HepG2 (cell line): ENCODE results near the gene TANGO2. TPM values are rescaled to one million over a fixed set of nuclear protein-coding genes. Genes with fewer than 3 reads are reported as not detected.

Source experiments
- ATAC-seq: fragments of 200-7000 bp; cut with Tn5 transposase; 3 replicates; pipeline ENCODE4 v1.9.1; 2020; ENCODE audit warnings: mild to moderate bottlenecking, moderate library complexity
- BruUV-seq: library from RNA; stranded (reverse); fragments of 400-500 nt; replicated peaks from 2 replicates; lab custom pipeline; 2021; lab: Mats Ljungman, UMichigan
- CTCF ChIA-PET: fragments of 300-600 bp; formaldehyde crosslinking; extraction: SDS; loops from one replicate; lab custom pipeline; 2021; ENCODE audit warnings: low total read pairs, inconsistent platforms, low intra/inter-chr PET ratio; lab: Yijun Ruan, JAX
- POLR2A ChIA-PET: fragments of 350-600 bp; sonication (Branson Sonifier 250); formaldehyde crosslinking; loops from one replicate; lab custom pipeline; 2020; ENCODE audit warnings: antibody characterized with exemption, inconsistent platforms; lab: Yijun Ruan, JAX
- DNase-seq: peaks from one replicate; pipeline ENCODE4 v3.0.0-alpha.2; 2015; ENCODE audit warnings: low spot score
- FAIRE-seq: peaks from 3 replicates; lab custom pipeline; 2011; peaks lifted over from hg19 to GRCh38; lab: Jason Lieb, UNC
- H2AFZ ChIP-seq: one replicate; pipeline ENCODE4 v1.6.1; 2011; ENCODE audit warnings: low read length, inconsistent platforms
- H3K27ac ChIP-seq: fragments of 300-600 bp; 3 replicates; pipeline ENCODE4 v1.8.0; 2011; ENCODE audit warnings: mixed run types, mild to moderate bottlenecking, mixed read lengths, low read length, inconsistent platforms; ENCODE audit not compliant: insufficient read depth; ENCODE audit errors: extremely low read length
- H3K27me3 ChIP-seq, 2 experiments: fragments of 200-600 bp in 1 of 2; 2 replicates in 1 of 2; 3 replicates in 1 of 2; pipeline versions ENCODE4 v1.6.0 to v1.8.0; 2011; ENCODE audit warnings: low read length in 2 of 2, mild to moderate bottlenecking in 2 of 2, moderate library complexity in 2 of 2, inconsistent platforms in 1 of 2; ENCODE audit not compliant: insufficient read depth in 2 of 2, control insufficient read depth in 1 of 2
- H3K36me3 ChIP-seq, 2 experiments: fragments of 200-600 bp in 1 of 2; replicated peaks in 1 of 2; 2 replicates in 1 of 2; 3 replicates in 1 of 2; pipeline versions ENCODE4 v1.5.1 to v1.8.0; 2011; ENCODE audit warnings: low read length in 2 of 2, inconsistent platforms in 1 of 2; ENCODE audit not compliant: insufficient read depth in 2 of 2, control insufficient read depth in 1 of 2
- H3K4me1 ChIP-seq: 2 replicates; pipeline ENCODE4 v1.5.1; 2012; ENCODE audit warnings: low read length, inconsistent platforms; ENCODE audit not compliant: insufficient read depth
- H3K4me2 ChIP-seq: 2 replicates; pipeline ENCODE4 v1.6.0; 2011; ENCODE audit warnings: low read depth, low read length, inconsistent platforms
- H3K4me3 ChIP-seq, 3 experiments: fragments of 200-600 bp in 1 of 3; sonication (generic), shearing (Covaris generic) in 1 of 3; replicated peaks in 1 of 3; 2 replicates each; pipeline ENCODE4 v1.5.1; 2011 to 2016; ENCODE audit warnings: low read length in 3 of 3, inconsistent platforms in 2 of 3, low read depth in 2 of 3, mild to moderate bottlenecking in 2 of 3, control low read depth in 1 of 3, mixed read lengths in 1 of 3; ENCODE audit not compliant: insufficient read depth in 1 of 3
- H3K79me2 ChIP-seq: one replicate; pipeline ENCODE4 v1.6.1; 2011; ENCODE audit warnings: low read length, inconsistent platforms; ENCODE audit not compliant: insufficient read depth
- H3K9ac ChIP-seq: 2 replicates; pipeline ENCODE4 v1.6.0; 2011; ENCODE audit warnings: mild to moderate bottlenecking, low read depth, low read length, inconsistent platforms; ENCODE audit not compliant: insufficient read depth
- H3K9me3 ChIP-seq: 2 replicates; pipeline ENCODE4 v1.5.1; 2012; ENCODE audit warnings: mild to moderate bottlenecking, low read length
- H4K20me1 ChIP-seq: 2 replicates; pipeline ENCODE4 v1.6.0; 2011; ENCODE audit warnings: inconsistent platforms, mild to moderate bottlenecking, low read length, moderate library complexity; ENCODE audit not compliant: insufficient read depth
- ASH2L ChIP-seq: fragments of 300-600, 200-600 bp; sonication (generic); IDR thresholded peaks from 2 replicates; pipeline ENCODE4 v1.7.0; 2017; ENCODE audit warnings: low read depth, mild to moderate bottlenecking, moderate library complexity, mixed read lengths, low read length; ENCODE audit not compliant: insufficient read length
- GATAD2A ChIP-seq: IDR thresholded peaks from 2 replicates; pipeline ENCODE4 v1.6.1; 2016
- JDP2 ChIP-seq: sonication (generic); formaldehyde crosslinking; IDR thresholded peaks from 2 replicates; pipeline ENCODE4 v1.8.1; 2022; ENCODE audit warnings: missing genetic modification reagents, borderline replicate concordance
- SMYD3 ChIP-seq: sonication (generic); formaldehyde crosslinking; IDR thresholded peaks from 2 replicates; pipeline ENCODE4 v1.8.1; 2023; ENCODE audit warnings: mild to moderate bottlenecking, missing genetic modification reagents
- YEATS2 ChIP-seq: sonication (generic); formaldehyde crosslinking; IDR thresholded peaks from 2 replicates; pipeline ENCODE4 v1.4.0; 2020; ENCODE audit warnings: missing genetic modification reagents, borderline replicate concordance
- ZFP1 ChIP-seq: IDR thresholded peaks from 2 replicates; pipeline ENCODE4 v1.6.1; 2016
- ZNF550 ChIP-seq: sonication (generic); formaldehyde crosslinking; IDR thresholded peaks from 2 replicates; pipeline ENCODE4 v1.4.0; 2020; ENCODE audit warnings: mild to moderate bottlenecking, missing genetic modification reagents, borderline replicate concordance
- WGBS: methylation state at CpG from one replicate; pipeline ENCODE4 v1.1.6; 2017; ENCODE audit warnings: low lambda C conversion rate; 5-methylcytosine and 5-hydroxymethylcytosine counted together
- in situ Hi-C: cut with HindIII; loops from 2 replicates; pipeline ENCODE4 v1.10.0; 2017; ENCODE audit warnings: low pct_unique_long_range_greater_than_20kb; ENCODE audit not compliant: extremely low pct_ligation_motif_present
- intact Hi-C: fragments of 100-400 bp; cut with micrococcal nuclease; formaldehyde crosslinking; loops from one replicate; pipeline ENCODE4 v1.10.0; 2022; ENCODE audit not compliant: unreplicated experiment
- polyA plus RNA-seq, 8 experiments: library from polyadenylated mRNA; depleted of rRNA in 3 of 8; stranded (reverse) in 7 of 8; unstranded in 1 of 8; fragments of >200 nt; fragmentation: Illumina TruSeq in 4 of 8; extraction: Trizol in 4 of 8; gene quantifications; 2 replicates each; pipeline versions ENCODE4 v1.2.1 to v1.2.3, GENCODE V29; 2011 to 2016; ENCODE audit warnings: low read depth in 4 of 8, missing spikeins in 1 of 8, mixed read lengths in 1 of 8; ENCODE audit not compliant: insufficient read depth in 1 of 8
- total RNA-seq, 5 experiments: library from RNA; depleted of rRNA; stranded (reverse); fragments of >200 nt; fragmentation: Illumina TruSeq; extraction: Trizol; gene quantifications; 2 replicates each; pipeline ENCODE4 v1.2.3, GENCODE V29; 2016; ENCODE audit warnings: low read depth in 1 of 5
- TF ChIP-seq, protein P1 (sequence below): sonication (generic); formaldehyde crosslinking; IDR thresholded peaks from 2 replicates; pipeline ENCODE4 v1.8.0; 2022; ENCODE audit warnings: low read depth, missing genetic modification reagents
- TF ChIP-seq, protein P2 (sequence below): sonication (generic); formaldehyde crosslinking; IDR thresholded peaks from 2 replicates; pipeline ENCODE4 v1.5.0; 2020; ENCODE audit warnings: mild to moderate bottlenecking, missing genetic modification reagents, moderate library complexity

Gene TANGO2
- total and polyA plus RNA-seq, 2 of the 13 experiments (the other 11 are each of a cell fraction or from before 2014, with no cell fraction given) = 12.9 to 14.8 TPM

DNA sequence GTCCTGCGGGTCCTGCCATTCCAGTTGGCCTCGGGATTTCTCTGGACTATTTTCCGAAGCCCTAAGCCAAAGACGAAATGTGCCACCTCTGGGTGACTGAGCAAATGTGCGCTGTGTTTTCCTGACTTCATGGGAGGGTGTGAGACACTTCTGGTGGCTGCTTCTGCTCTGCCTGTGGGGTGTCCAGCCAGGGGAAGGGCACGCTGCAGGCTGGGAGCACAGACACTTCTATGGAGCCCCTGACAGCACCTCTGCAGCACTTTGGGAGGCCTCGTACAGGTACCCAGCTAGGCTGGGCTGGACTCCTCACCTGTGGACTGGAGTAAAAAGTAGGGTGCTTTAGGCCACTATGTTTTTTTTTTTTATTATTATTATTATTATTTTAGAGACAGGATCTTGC is 17.7 kb downstream of the TANGO2 start:
- H2AFZ ChIP-seq = no peak overlapping the region
- BruUV-seq = no TSS peak
- H3K27ac ChIP-seq = no peak overlapping the region
- no peak overlapping the region for H3K9ac ChIP-seq
- ATAC-seq (no peak), DNase-seq (no peak), FAIRE-seq (no peak)
- no peak for TF ChIP-seq ZNF550 (CRISPR knock-in tag)
- no peak for TF ChIP-seq GATAD2A (CRISPR knock-in tag)
- no peak for TF ChIP-seq JDP2 (CRISPR knock-in tag)
- no peak for TF ChIP-seq ZFP1 (CRISPR knock-in tag)
- TF ChIP-seq SMYD3 (CRISPR knock-in tag) = no peak
- TF ChIP-seq YEATS2 (CRISPR knock-in tag) = no peak
- no peak for TF ChIP-seq ASH2L
- TF ChIP-seq, protein P1, sequence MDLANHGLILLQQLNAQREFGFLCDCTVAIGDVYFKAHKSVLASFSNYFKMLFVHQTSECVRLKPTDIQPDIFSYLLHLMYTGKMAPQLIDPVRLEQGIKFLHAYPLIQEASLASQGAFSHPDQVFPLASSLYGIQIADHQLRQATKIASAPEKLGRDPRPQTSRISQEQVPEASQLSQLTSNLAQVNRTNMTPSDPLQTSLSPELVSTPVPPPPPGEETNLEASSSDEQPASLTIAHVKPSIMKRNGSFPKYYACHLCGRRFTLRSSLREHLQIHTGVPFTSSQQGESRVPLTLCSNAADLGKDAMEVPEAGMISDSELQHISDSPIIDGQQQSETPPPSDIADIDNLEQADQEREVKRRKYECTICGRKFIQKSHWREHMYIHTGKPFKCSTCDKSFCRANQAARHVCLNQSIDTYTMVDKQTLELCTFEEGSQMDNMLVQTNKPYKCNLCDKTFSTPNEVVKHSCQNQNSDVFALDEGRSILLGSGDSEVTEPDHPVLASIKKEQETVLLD (CRISPR knock-in tag) = no peak
- TF ChIP-seq, protein P2, sequence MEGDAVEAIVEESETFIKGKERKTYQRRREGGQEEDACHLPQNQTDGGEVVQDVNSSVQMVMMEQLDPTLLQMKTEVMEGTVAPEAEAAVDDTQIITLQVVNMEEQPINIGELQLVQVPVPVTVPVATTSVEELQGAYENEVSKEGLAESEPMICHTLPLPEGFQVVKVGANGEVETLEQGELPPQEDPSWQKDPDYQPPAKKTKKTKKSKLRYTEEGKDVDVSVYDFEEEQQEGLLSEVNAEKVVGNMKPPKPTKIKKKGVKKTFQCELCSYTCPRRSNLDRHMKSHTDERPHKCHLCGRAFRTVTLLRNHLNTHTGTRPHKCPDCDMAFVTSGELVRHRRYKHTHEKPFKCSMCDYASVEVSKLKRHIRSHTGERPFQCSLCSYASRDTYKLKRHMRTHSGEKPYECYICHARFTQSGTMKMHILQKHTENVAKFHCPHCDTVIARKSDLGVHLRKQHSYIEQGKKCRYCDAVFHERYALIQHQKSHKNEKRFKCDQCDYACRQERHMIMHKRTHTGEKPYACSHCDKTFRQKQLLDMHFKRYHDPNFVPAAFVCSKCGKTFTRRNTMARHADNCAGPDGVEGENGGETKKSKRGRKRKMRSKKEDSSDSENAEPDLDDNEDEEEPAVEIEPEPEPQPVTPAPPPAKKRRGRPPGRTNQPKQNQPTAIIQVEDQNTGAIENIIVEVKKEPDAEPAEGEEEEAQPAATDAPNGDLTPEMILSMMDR (CRISPR knock-in tag) = no peak
- 92% methylated on average over 7 of the region's 7 CpGs for WGBS
- H3K4me2 ChIP-seq = no peak overlapping the region
- no peak overlapping the region for H3K4me3 ChIP-seq
- POLR2A ChIA-PET = no interaction called here
- intact Hi-C loops (no loop called here), in situ Hi-C loops (no loop called here)
- H3K4me1 ChIP-seq = no peaks in the 10 kb centered on the region
- H3K9me3 ChIP-seq = no peaks in the 10 kb centered on the region
- CTCF ChIA-PET = no interaction called here
- H3K79me2 ChIP-seq = no peaks in the 10 kb centered on the region
- H4K20me1 ChIP-seq = no peaks in the 10 kb centered on the region
- no peaks in the 10 kb centered on the region for H3K27me3 ChIP-seq
- peaks cover 0 to 15% of the 10 kb centered on the region in 2 experiments; a peak in 3 of 5 replicates for H3K36me3 ChIP-seq
